HEK293T (cell line): ENCODE data around the gene RNF208.

ENCODE experiments used
- ARNT ChIP-seq: fragments of 450-650 bp; IDR thresholded peaks from 2 replicates; pipeline ENCODE4 v1.6.1; 2017; ENCODE audit warnings: mild to moderate bottlenecking
- BHLHE40 ChIP-seq: fragments of 450-650 bp; IDR thresholded peaks from 2 replicates; pipeline ENCODE4 v1.6.1; 2016; ENCODE audit warnings: mild to moderate bottlenecking, moderate library complexity, borderline replicate concordance
- CTBP1 ChIP-seq: fragments of 450-650 bp; IDR thresholded peaks from 2 replicates; pipeline ENCODE4 v1.6.1; 2016; ENCODE audit warnings: borderline replicate concordance
- ELF4 ChIP-seq: fragments of 450-650 bp; IDR thresholded peaks from 2 replicates; pipeline ENCODE4 v1.6.1; 2017; ENCODE audit warnings: antibody characterized with exemption
- FOXA1 ChIP-seq: fragments of 450-650 bp; IDR thresholded peaks from 2 replicates; pipeline ENCODE4 v1.6.1; 2016; ENCODE audit warnings: mild to moderate bottlenecking
- FOXK2 ChIP-seq: fragments of 450-650 bp; IDR thresholded peaks from 2 replicates; pipeline ENCODE4 v1.6.1; 2016; ENCODE audit warnings: mild to moderate bottlenecking
- LEF1 ChIP-seq: fragments of 450-650 bp; IDR thresholded peaks from 2 replicates; pipeline ENCODE4 v1.6.1; 2017; ENCODE audit warnings: mild to moderate bottlenecking, borderline replicate concordance
- NFRKB ChIP-seq: fragments of 450-650 bp; IDR thresholded peaks from 2 replicates; pipeline ENCODE4 v1.6.1; 2016; ENCODE audit warnings: mild to moderate bottlenecking, moderate library complexity
- PKNOX1 ChIP-seq: fragments of 450-650 bp; IDR thresholded peaks from 2 replicates; pipeline ENCODE4 v1.6.1; 2016
- SP1 ChIP-seq: fragments of 450-650 bp; IDR thresholded peaks from 2 replicates; pipeline ENCODE4 v1.6.1; 2017
- SUZ12 ChIP-seq: fragments of 450-650 bp; IDR thresholded peaks from 2 replicates; pipeline ENCODE4 v1.6.1; 2016; ENCODE audit warnings: mild to moderate bottlenecking
- TARDBP ChIP-seq: fragments of 450-650 bp; IDR thresholded peaks from 2 replicates; pipeline ENCODE4 v1.6.1; 2016
- ZNF384 ChIP-seq: fragments of 450-650 bp; IDR thresholded peaks from 2 replicates; pipeline ENCODE4 v1.6.1; 2016

- TF ChIP-seq FOXA1 (no peak), ELF4 (no peak), SP1 (no peak), BHLHE40 (no peak), ZNF384 (no peak), NFRKB (no peak), CTBP1 (no peak), FOXK2 (no peak), TARDBP (no peak), SUZ12 (no peak), LEF1 (no peak), PKNOX1 (no peak), ARNT (no peak)
These were observed 49.6 kb upstream of the RNF208 start for GRCh38 chr9:137271696-137272076.
